NCI-H2107 treated with DMSO at 0.1 percent for 48 hours (cell line): ENCODE measurements around the gene TMCO4.

Experiments used
- DNase-seq: peaks from one replicate; lab custom pipeline; 2025; ENCODE audit not compliant: unreplicated experiment; lab: John Stamatoyannopoulos, UW

Gene TMCO4

DNA sequence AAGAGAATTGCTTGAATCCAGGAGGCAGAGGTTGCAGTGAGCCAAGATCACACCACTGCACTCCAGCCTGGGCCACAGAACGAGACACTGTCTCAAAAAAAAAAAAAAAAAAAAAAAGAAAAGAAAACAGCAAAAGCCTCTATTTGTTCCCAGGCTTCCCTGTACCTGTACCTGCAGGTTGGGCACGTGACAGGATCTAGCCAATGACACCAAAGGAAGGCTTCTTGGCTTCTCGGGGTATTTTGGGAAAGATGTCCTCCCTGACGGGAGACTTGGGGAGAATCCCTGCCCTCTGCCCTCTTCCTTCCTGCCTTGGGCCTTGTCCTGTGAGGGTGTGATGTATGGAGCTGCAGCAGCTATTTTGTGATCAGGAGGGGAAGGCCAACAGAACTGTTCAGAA lies 22.8 kb downstream of the TMCO4 start:
- DNase-seq, result no peak

DNA sequence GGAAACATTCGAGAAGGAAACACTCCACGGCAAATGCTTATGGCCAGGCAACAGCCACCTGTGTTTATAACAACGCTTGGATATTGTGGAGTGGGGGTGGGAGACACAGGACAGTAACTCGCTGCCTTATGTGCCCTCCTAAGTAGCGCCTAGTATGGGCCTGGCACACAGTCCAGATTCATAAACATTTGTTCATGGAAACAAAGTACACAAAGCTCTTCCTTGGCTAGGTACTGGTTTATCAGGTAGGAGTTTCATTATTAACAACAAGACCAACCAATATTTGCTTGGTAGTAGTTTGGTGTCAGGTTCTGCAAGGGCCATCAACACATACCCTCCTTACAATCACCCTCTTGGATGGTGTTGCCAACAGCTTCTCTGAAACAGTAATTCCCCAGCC lies 23.4 kb downstream of the TMCO4 start:
- DNase-seq, result no peak

DNA sequence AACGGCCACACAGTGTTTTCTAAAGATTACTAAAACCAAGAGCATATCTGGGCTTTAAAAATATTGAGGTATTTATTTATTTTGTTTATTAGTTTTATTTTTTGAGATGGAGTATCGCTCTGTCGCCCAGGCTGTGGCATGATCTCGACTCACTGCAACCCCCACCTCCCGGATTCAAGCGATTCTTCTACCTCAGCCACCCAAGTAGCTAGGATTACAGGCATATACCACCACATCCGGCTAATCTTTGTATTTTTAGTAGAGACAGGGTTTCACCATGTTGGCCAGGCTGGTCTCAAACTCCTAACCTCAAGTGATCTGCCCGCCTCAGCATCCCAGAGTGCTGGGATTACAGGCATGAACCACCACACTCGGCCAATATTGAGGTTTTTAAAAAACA lies 23.9 kb downstream of the TMCO4 start:
- no peak for DNase-seq

DNA sequence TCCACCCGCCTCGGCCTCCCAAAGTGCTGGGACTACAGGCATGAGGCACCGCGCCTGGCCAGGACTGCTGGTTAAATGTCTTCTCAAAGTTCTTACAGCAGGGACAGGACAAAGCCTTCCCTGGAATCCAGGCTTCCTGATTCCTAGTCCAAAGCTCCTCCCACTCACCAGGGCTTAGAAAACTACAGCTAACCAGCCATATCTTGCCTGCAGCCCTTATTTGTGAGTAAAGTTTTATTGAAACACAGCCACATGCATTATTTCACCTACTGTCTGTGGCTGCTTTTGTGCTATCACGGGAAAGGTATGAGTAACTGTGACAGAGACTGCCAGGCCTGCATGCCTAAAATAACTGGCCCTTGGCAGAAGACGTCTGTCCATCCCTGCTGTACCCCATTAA lies 24.4 kb downstream of the TMCO4 start:
- DNase-seq, result no peak

DNA sequence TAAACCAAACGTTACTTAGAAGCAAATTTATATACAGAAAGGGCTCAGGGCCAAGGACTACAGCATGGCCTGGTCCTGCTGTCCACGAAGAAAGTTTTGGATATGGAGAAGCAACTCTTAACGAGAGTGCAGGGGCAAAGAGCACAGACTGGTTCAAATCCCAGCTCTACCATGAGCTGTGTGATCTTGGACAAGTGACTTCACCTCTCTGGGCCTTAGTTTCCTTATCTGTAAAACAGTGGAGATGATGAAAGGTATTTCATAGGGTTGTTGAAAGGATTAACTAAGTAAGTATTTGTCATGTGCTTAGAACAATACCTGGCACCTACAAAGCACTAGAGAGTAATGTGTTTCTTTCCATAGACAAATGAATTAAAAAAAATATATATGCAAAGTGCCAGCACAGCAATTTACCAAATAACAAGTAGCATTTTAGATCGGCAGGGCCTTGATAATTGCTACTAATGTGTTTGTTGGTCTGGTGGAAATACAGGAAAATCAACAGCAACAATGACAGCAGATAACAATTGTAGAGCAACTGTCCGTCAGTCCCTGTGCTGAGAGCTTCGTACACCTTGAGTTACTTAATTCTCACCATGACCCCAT lies 25.4 kb downstream of the TMCO4 start:
- DNase-seq, result no peak

DNA sequence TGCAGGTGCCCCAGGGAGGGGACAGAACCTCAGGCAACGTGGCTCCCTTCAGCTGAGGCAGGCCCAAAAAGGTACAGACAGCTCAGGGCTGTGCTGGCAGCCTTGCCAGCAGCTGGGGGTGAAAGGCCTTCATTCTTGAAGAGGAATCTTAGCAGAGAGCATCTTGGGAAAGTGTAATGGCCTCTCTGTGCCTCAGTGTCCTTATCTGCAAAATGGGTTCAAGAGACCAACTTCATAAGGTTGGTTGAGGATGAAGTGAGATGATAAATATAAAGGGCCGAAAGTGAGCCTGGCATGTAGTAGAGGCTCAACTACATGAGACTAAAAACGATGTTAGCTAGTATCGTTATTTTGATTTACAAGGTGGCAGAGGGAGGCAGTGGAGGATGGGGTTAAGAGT lies 26.2 kb downstream of the TMCO4 start:
- no peak for DNase-seq

DNA sequence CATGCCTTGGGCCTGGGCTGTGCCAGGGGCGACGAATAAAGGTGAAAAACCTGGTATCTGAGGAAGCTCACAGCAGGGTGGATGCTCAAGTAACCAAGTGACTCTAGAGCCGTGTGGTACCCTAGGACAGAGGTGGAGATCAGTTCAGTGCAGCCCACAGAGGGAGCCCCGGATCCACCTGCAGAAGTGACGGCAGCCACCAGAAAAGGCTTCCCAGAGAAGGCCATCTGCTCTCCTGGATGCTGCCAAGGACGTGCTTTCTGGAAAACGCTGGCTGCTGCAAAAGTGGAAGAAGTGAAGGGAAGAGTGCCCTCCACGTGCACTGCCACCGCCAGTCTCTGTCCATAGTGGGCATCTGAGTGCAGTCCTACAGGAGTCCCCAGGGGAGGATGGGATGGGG lies 27.7 kb downstream of the TMCO4 start:
- peak; percentile 70 for DNase-seq

DNA sequence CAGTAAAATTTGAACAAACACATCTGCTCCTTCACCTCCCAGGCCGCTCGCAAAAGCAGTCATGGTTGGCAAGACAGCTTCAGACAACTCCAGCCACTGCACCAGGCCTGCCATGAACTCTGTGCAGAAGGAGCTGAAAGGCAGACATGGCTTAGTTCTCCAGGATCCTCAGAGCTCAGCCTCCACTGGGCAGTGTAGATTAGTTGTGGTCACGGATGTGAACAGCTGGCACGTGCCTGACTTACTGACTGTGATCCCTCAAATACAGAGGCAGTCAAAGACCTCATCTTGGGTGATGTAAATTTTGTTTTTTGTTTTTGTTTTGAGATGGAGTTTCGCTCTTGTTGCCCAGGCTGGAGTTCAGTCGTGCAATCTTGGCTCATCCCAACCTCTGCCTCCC lies 28.4 kb downstream of the TMCO4 start:
- no peak for DNase-seq

DNA sequence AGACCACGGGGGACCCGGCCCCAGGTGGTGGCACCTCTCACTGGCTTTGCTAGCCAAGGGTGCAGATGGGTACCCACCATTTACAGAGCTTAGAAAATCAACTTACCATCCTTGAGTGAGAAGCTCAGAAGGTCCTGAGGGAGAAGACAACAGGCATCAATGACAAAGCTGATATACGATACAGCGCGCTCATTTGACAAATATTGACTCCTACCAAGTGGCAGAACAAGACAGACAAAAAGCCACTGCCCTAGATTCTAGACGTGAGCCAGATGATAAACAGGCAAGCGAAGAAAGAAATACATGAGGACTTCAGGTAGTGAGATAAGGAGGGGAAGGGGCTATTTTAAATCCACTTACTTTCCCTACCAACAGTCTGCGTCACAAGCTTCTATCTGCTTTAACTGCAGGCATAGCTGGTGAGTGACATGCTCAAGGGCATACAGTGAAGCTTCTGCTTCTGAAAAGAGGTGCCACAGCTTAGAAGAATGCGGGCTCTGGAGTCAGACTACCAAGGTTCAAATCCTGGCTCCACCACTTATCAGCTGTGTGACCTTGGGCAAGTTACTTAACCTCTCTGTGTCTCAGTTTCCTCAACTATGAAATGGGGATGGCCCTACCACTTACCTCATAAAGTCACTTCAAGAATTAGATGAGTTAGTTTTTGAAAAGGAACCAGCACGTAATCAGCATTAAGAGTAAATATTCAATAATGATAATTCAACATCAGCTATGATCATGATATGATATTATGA lies 29.1 kb downstream of the TMCO4 start:
- no peak for DNase-seq

DNA sequence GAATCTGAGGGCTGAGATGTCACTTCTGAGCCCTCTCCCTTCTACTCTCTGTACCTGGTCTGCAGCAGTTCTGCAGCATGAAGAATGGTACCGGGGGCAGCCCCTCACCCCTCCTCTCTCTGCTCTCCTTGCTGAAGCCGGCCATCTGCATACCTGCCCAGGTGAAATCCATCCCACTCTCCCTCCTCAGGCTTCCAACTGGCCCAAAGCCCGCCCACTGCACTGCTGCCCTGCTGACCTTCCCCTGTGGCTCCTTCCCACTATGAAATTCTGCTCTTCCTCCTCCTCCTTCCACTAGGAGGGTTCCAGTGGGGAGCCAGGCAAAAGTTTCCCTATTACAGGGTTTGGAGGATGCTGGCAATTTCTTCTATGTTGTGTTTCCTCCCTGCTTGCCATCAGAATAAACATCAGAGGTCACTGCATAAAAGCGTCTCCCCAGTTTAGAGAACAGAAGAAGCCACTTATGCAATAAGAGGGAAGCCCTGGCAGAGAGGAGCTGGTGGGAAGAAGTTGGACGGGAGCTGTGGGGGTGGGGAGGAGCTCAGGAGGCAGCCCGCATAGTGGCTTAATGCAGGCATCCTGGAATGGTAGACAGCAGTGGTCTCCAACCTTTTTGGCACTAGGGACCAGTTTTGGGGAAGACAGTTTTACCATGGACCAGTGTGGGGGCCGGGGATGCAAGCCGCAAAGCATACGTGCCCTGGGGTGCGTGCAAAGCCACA lies 30.3 kb downstream of the TMCO4 start:
- no peak for DNase-seq

DNA sequence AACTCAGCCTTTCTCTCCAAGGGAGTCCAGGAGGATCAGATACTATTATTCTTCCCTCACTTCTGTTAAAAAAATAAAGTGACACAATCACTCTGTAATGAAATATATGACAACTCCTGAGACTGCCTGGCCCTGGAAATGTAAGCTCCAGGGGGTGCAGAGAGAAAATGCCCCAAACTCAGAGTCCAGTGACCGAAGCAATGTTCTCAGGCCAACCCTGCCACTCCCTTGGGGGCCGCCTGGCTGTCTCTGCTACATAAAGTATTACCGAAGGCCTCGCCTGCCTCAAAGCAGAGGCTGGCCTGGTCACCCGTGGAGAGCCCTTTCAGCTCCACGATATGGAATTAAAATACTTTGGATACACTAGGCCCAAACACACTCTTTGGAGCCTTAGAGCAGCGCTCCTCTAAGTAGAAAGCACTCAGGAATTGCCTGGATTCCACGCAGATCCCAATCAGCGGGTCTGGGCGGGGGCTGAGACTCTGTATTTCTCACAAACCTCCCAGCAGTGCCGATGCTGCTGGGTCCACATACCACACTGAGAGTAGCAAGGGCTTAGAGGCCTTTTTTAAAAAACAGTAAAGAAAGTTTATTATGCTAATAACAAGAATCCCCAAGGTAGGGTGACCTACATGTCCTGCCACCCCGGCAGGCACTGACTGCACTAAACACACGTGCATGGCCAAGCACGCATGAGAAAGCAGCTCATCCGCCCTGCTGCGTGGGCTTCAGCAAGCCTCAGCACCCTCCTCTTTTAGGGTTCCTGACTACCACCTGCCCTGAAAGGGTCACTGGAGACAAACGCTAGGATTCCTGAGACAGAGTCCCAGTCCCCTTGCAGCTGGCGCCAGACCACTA lies 31.1 kb downstream of the TMCO4 start:
- DNase-seq, result no peak

DNA sequence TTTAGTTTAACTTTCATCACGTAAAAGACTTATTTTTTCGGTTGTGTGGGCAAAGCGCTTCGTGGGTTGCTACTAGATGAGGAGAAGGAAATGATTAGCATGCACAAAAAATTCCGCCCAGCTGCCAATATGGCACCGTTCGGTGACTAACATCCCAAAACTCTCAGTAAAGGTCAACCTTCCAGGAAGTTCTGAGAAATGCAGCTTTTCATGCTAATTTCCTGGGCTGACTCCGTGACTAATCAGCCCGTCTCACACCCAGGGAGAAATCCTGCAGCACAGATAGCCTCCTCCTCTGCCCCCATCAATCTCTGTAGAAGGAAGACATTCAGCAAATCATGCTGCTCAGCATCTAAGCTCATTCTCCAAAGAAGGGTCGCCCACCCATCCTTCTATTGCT lies 34.1 kb downstream of the TMCO4 start:
- DNase-seq, result no peak

DNA sequence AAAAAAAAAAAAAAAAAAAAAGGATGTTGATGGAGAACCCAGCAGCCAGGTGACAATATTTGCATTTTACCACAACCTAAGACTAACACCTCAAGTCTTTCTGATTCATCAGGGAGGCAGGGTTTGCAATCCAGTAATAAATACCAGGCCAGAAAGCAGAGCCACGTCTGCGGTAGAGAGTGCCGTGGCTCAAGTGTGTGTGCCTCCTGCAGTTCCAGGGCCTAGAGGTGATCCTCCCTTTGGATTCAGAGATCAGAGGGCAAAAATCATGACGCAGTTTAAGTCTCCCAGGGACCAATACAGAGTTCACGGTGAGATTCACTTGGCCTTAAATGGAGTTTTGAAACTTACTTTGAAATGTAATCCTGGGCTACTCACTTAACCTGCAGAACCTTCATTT lies 34.9 kb downstream of the TMCO4 start:
- DNase-seq, result no peak

DNA sequence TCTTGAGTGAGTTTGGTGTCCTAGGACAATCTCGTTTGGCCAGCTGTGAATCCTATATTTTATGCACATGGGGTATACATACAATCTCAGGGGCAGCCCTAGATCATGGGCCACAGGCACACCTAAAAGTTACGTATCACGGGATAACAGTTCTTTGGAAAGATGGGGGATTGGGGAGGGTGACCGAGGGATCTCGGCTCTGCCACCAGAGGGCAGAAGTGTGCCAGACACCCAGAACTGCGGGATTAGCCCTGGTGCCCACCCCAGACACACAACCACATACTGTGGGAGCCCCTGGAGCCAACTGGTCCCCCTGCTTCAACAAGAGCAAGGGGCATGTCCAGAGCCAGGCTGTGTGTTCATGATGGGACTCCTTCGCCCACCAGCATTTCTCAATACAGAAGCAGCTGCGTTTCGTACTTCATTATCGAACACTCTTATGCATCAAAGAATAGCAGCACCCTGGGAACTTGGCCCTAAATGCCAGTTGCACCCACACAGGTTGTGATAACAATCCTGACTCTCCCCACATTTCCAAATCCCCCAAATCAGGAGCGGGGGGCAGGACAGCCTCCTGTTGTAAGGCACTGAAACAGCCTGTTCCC lies 37.4 kb downstream of the TMCO4 start:
- no peak for DNase-seq

DNA sequence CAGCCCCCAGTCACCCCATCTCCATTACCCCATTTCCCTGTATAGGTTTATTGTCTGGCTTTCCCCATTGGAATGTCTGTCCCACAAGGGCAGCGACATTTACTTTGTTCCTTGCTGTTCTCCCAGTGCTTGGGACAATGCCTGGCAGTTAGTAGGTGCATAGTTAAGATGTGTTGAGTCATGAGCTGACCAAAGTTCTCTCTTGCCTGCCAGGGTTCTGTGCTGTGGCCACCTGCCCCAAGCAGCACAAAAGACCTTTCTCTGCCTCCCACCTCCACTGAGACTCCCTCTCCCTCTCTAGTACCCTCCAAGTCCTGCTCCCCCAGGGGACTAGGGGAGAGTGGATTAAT lies 40.0 kb downstream of the TMCO4 start:
- DNase-seq, result no peak

DNA sequence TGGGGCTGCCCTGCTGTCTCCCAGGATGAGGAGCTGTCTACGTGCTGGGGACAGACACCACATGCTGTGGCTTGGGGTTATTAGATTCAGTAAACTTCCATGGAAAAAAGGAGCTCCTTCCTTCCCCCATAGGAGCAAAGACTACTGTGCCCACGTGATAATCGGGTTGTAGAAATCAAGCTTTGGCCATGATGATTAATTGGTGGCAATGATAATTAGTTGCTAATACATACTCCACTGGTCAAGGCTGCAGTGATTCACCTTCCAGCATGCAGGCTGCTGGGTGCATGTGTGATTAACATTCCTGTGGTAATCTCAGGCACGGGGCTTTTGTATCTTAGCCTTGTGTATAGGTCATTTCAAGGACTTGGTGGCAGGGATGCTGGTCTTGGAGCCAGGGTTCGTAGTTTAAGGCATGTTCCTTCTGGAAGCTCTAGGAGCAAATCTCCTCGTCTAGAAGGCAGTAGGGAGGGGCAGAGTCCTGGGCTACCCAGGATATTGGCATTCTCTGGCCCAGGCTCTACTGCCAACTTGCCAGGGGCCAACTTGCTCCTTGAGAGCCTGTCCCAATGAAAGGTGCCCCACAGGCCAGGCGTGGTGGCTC lies 41.4 kb downstream of the TMCO4 start:
- no peak for DNase-seq

DNA sequence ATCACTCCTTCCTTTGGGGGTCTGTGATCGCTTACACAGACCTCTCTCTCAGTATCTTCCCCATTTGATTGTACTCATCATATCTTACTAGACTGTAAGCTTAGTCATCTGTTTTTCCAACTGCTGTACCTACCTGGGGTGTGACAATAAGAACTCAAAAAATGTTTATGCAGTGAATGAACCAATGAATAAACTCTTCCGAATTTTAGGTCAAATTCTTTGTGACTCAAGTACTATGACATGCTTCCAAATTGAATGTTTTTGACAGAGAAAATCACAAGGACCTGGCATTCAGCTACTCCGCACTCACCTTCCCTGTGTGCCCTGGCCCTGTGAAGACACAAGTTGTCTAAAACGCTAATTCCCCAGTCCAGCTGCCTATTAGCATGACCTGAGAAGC lies 42.1 kb downstream of the TMCO4 start:
- DNase-seq, result no peak

DNA sequence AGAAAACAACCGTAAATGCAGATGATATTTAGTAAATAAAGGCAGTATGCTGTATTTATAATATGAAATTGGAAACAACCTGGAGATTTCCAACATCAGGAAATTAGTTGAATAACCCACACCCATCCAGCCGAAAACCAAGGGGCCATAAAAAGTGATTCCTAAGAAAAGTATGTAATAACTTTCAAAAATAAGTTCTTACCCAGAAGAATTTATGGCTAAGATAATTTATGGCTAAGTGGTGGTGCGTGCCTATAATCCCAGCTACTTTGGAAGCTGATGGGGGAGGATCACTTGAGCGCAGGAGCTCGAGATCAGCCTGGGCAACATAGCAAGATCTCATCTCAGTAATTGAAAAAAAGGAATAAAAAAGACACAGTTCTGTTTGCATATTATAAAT lies 43.2 kb downstream of the TMCO4 start:
- no peak for DNase-seq

DNA sequence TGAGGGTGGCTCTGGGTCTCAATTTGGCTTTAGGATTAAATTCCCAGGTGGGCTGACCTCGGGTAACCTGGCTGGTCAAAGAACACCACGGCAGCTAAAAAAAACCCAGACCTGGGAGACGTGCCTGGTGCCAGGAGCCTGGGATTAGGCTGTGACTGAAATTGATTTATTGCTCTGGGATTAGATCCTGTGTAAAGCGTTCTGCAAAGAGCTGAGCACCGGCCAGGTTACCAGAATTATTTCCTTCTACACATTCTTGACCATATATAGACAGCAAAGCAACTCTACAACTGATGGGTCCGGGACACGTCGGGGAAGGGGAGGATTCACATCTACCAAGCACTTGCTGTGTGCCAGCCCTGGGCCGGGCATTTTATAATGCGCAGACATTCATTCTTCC lies 45.2 kb downstream of the TMCO4 start:
- DNase-seq, result no peak

DNA sequence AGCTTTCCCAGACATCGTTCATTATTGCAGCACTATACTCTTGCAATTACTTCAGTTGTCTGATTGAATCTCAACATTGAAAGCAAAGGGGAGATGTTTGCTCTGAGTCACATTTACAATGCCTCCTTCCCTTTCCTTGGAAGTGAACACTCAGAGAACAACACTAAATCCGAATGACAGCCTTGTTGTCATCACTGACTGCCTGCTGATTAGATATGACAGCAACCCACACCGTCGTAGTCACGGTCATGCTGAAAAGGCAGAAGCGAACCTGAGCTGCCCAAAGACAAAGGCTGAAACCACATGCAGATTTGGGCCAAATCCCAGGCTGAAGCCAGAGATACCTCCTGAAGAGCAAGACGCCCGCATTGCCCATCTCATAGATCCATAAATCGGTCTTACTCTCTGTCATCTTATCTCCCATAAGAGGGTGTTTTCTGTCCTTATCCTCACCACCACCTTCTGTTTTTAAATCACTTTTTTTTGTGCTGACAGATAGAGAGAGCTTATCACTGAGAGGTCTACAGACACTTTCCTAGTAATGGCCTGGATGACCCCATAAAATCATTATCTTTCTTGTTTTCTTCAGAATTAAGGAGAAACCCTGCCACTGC lies 47.5 kb downstream of the TMCO4 start:
- DNase-seq, result no peak
